Muscle of leg (tissue), 16 donors: ENCODE data around the gene CCL19. TPM values are rescaled to one million over a fixed set of nuclear protein-coding genes. Genes with fewer than 3 reads are reported as not detected.
"Not testable (repeated sequence)": the region's sequence is repeated elsewhere in the genome, so short reads cannot be mapped to it uniquely, and the experiment has no call there.

Experiments
- DNase-seq: peaks from one replicate; pipeline ENCODE4 v3.0.0; 2013
- H3K27ac ChIP-seq: one replicate; pipeline ENCODE4 v1.5.1; 2013; ENCODE audit warnings: mild to moderate bottlenecking, low read length, control low read depth
- H3K27me3 ChIP-seq: one replicate; pipeline ENCODE4 v1.6.1; 2013; ENCODE audit warnings: low read length; ENCODE audit not compliant: control insufficient read depth, insufficient read depth
- H3K36me3 ChIP-seq: one replicate; pipeline ENCODE4 v1.6.1; 2013; ENCODE audit warnings: low read length; ENCODE audit not compliant: control insufficient read depth, insufficient read depth
- H3K4me1 ChIP-seq: one replicate; pipeline ENCODE4 v1.6.1; 2013; ENCODE audit warnings: low read length; ENCODE audit not compliant: control insufficient read depth, insufficient read depth
- H3K4me3 ChIP-seq: one replicate; pipeline ENCODE4 v1.5.1; 2013; ENCODE audit warnings: low read length, control low read depth
- H3K9me3 ChIP-seq: replicated peaks from 2 replicates; pipeline ENCODE4 v1.6.1; 2013; ENCODE audit warnings: low read depth, low read length; ENCODE audit not compliant: control insufficient read depth
- WGBS: methylation state at CpG from one replicate; pipeline ENCODE4 v1.1.5; 2013; ENCODE audit warnings: missing lambda C conversion rate; ENCODE audit not compliant: insufficient coverage; 5-methylcytosine and 5-hydroxymethylcytosine counted together
- long read RNA-seq, 11 donors: transcript quantifications; one replicate each; lab custom pipeline, GENCODE V29; 2026
- polyA plus RNA-seq, 8 donors: library from polyadenylated mRNA; unstranded; fragments of 120-200 nt; gene quantifications; one replicate each; pipeline versions ENCODE4 v1.2.1 to v1.2.3, GENCODE V29; 2013; ENCODE audit warnings: inconsistent platforms in 1 of 8, low replicate concordance in 1 of 8; ENCODE audit not compliant: insufficient read length in 8 of 8, insufficient read depth in 1 of 8
- total RNA-seq: library from RNA; stranded (reverse); fragments of 120-200 nt; gene quantifications from one replicate; pipeline ENCODE4 v1.2.4, GENCODE V29; 2013

The CCL19 gene
- total RNA-seq (0.35 TPM), polyA plus RNA-seq (under 1 TPM in 4 of 8 donors, not detected in 4; 0.16 to 0.48 (median 0.29) TPM)
- long read RNA-seq, donor 1, partial matches to known transcripts: 0 of 1 reads
- long read RNA-seq, donor 1, other reads (novel, unspliced or antisense): 0 of 1 reads
- long read RNA-seq, donor 2: 0 reads
- long read RNA-seq, donor 3, partial matches to known transcripts: 0 of 1 reads
- long read RNA-seq, donor 3, other reads (novel, unspliced or antisense): 0 of 1 reads
- long read RNA-seq, donor 4: 0 reads
- long read RNA-seq, donor 5: 0 reads
- long read RNA-seq, donor 6: 0 reads
- long read RNA-seq, donor 7: 0 reads
- long read RNA-seq, donor 8: 0 reads
- long read RNA-seq, donor 9: 0 reads
- long read RNA-seq, donor 10: 0 reads
- long read RNA-seq, donor 11: 0 reads

DNA sequence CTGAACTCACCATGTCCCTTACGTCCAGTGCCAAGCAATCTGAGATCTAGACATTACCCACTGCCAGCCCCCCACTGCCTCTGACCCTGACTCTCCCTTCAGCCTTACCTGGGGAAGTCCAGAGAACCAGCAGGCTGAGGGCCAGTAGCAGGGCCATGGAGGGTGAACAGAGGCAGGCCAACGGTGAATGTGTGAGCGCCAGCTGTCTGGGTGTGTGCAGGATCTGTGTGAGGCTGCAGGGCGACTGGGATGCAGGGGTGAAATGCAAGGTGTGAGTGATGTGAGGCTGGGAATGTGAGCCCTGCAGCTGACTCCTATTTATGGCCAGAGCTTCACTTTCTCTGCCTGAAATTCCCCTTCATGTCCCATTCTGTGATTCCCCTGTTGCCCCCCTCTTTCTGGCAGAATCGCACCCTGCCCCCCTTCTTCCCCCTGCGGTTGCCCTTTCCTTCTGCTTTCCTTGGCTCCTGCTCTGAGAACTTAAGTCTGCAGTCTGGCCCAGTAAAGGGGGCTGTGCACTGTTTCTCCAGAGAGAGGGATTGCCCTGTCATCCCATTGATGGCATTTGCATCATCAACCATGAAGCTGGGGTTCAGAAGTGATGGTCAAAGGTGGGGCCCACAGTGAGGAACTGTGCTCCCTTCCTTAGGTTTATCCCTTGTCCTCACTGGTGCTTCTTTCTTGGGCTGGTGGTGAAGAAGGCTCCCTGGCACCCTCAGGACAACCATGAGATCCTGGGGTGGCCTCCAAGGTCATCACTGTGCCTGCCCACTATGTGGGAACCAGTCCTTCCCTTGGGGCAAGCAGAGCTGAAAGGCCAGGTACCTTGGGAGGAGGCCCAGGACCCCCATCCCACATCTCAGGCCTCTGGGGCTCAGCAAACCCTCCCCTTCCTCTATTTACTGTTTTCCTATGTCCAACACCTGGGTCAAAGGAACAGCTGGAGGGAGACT is at the start of gene CCL19:
Gene CCL19, minus strand, starts transcription at position 294 of the 953 bp plus-strand sequence. Its CDS starts 137 bp downstream, at position 157.
- Histone ChIP-seq H3K27ac (no peak within 1 kb of the TSS), H3K9me3 (no peaks in the 10 kb centered on the region), H3K27me3 (no peaks in the 10 kb centered on the region), H3K36me3 (no peaks in the 10 kb centered on the region), H3K4me1 (peaks cover 5% of the 10 kb centered on the region), H3K4me3 (no peak within 1 kb of the TSS)
- 45% methylated on average over 3 of the region's 6 CpGs for WGBS
- DNase-seq: no peak

DNA sequence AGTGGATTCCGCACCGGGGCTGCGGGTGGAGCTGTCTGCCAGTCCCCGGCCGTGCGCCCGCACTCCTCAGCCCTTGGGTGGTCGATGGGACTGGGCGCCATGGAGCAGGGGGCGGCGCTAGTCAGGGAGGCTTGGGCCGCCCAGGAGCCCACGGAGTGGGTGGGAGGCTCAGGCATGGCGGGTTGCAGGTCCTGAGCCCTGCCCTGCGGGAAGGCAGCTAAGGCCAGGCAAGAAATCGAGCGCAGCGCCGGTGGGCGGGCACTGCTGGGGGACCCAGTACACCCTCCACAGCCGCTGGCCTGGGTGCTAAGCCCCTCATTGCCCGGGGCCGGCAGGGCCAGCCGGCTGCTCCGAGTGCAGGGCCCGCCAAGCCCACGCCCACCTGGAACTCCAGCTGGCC is 49.1 kb upstream of the CCL19 start:
- H3K36me3 ChIP-seq, H3K9me3 ChIP-seq: not testable (repeated sequence)
- WGBS: 97% methylated on average over 20 of the region's 27 CpGs

DNA sequence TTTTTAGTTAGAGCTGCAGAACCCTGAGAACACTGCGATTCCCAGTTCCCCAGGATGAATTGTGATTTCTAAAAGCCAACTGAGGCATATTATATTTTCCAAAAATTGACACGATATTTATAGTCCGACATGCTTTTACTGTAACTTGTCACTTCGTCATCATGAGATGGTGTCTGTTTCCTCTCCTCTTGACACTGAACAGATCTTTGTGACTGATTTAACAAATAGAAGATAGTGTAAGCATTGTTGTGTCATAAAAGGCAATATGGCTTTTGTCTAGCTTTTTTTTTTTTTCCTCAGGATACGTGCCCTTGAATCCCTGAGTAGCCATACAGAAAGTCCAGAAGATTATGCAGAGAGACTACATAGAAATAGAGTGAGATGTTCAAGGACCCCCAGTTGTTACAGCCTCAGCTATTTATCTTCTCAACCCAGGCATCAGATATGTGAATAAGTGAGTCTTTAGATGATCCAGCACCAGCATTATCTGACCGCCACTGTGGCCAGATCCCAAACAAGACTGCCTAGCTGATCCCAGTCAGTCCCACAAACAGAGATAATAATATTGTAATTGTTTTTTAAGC is 46.7 kb upstream of the CCL19 start:
- no CpG with 5 or more reads among the region's 6 CpGs for whole genome bisulfite sequencing
- Histone ChIP-seq H3K27ac (no peak overlapping the region), H3K27me3 (no peaks in the 10 kb centered on the region), H3K36me3 (no peaks in the 10 kb centered on the region), H3K4me3 (no peak overlapping the region), H3K9me3 (no peaks in the 10 kb centered on the region), H3K4me1 (no peaks in the 10 kb centered on the region)
- DNase-seq: no peak

More for the DNA sequence above, 49.1 kb upstream of the CCL19 start:
- not testable (repeated sequence) for H3K27me3 ChIP-seq, DNase-seq, H3K4me3 ChIP-seq, H3K27ac ChIP-seq, H3K4me1 ChIP-seq

DNA sequence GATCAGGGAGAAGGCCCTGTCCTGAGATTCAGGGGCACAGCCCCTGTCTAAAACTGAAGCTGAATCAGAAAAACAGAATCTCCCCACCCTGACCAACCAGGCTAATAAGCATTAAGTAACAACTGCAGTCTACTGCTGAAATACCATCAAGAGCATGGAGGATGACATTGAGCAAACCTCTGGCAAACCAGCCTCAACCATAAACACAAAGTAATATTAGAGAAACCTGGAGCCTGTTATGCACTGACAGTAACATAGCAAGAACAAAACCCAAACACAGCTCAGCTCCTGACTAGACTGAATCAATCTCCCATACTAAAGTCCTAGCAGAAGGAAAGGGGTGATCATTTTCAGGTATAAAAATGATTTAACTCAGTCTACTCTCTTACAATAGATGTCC is 43.6 kb upstream of the CCL19 start:
- no peaks in the 10 kb centered on the region for H3K9me3 ChIP-seq
- no peaks in the 10 kb centered on the region for H3K36me3 ChIP-seq
- no peak for DNase-seq
- no peak overlapping the region for H3K4me3 ChIP-seq
- H3K27ac ChIP-seq: no peak overlapping the region
- H3K4me1 ChIP-seq: no peaks in the 10 kb centered on the region
- no peaks in the 10 kb centered on the region for H3K27me3 ChIP-seq

DNA sequence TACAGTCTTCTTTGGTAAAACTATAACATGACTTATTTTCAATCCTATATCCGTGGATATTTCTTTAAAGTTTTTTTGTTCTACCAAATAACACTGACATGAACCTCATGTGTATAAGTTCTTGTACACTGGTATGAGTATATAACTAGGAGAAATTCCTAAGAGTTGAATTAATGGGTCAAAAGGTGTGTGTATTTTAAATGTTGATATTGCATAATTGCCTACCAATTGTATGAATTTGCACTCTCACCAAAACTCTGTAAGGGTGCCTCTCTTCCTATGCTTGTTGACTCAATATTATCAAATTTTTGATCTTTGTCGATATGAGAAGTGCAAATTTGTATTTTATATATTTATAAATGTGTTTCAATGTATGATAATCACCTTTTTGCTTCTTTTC is 41.8 kb upstream of the CCL19 start:
- no peak for DNase-seq
- Histone ChIP-seq H3K9me3 (no peaks in the 10 kb centered on the region), H3K4me1 (no peaks in the 10 kb centered on the region), H3K36me3 (no peaks in the 10 kb centered on the region), H3K27ac (no peak overlapping the region), H3K4me3 (no peak overlapping the region), H3K27me3 (no peaks in the 10 kb centered on the region)
- no CpG with 5 or more reads among the region's 2 CpGs for WGBS

DNA sequence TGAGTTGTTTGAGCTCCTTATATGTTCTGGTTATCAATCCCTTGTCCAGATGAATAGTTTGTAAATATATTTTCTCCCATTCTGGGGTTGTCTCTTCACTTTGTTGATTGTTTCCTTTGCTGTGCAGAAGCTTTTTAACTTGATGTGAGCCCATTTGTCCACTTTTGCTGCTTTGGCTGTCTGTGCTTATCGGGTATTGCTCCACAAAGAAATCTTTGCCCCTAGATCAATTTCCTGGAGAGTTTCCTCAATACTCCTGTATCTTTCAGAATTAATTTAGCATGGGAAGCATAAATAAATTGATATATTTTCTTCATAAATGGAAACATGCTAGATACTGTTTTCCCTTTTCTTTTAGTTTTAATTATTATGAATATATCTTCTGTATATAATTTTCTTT is 41.4 kb upstream of the CCL19 start:
- Histone ChIP-seq H3K4me1 (no peaks in the 10 kb centered on the region), H3K9me3 (no peaks in the 10 kb centered on the region), H3K4me3 (no peak overlapping the region), H3K27me3 (no peaks in the 10 kb centered on the region), H3K36me3 (no peaks in the 10 kb centered on the region), H3K27ac (no peak overlapping the region)
- WGBS: no CpG with 5 or more reads among the region's 1 CpG
- DNase-seq: no peak

DNA sequence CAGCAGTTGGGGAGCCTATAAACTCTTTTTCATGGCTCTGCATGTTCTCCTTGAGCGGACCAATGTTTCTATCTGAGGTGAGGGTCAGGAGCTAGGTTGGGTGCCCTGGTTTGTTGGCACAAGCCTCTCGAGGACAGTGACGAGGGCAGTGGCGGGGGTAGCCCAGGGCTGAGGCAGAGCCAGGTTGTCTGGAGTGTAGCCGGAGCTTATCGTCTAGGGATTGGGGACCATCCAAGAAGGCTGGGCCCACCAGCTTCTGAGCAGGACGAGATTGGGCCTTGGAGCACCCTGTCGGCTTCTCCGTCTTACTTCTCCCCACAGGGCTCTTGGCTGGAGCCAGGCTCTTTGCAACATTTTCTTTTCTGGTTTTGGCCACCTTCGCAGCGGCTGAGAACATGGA is 32.1 kb upstream of the CCL19 start:
- no peak for DNase-seq
- Histone ChIP-seq H3K4me3 (no peak overlapping the region), H3K4me1 (no peaks in the 10 kb centered on the region), H3K27ac (no peak overlapping the region), H3K36me3 (no peaks in the 10 kb centered on the region), H3K27me3 (no peaks in the 10 kb centered on the region), H3K9me3 (no peaks in the 10 kb centered on the region)
- 87% methylated on average over 10 of the region's 11 CpGs for WGBS

DNA sequence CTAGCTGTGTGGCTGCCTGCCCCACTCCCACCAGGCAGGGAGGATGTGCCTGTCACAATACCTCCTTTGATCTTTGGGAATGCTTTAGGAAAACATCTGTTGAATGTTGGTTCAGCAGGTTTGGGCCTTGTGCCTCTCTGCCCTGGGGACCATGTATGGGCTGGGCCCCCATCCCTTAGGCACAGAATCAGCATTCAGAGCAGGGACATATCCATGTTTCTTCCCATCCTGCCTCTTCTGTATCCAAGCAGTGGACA is 28.6 kb upstream of the CCL19 start:
- DNase-seq, H3K9me3 ChIP-seq: not testable (repeated sequence)

DNA sequence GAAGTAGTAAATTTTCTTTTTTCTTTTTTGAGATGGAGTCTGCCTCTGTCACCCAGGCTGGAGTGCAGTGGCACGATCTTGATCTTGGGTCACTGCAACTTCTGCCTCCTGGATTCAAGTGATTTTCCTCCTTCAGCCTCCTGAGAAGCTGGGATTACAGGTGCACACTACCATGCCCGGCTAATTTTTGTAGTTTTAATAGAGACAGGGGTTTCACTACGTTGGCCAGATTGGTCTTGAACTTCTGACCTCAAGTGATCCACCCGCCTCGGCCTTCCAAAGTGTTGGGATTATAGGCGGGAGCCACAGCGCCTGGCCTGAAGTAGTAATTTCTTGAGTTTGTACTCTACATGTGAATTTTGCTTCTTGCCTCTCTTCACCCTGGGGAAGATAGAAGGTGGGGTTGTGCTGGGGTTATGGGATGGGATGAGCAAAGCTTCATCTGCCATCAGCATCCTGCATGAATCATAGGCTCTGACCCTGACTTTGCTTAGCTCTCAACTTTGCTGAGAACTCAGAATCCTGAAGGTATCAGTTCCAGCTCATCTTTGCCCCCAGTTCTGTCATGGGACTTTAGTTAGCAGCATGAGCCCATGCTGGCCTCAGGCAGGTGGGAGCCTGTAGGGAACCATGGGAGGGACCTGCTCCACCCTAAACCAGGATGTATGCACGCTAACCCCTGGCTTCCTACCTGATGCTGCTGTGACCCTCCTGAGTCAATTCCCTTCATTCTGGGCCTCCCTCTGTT is 28.1 kb upstream of the CCL19 start:
- no peaks in the 10 kb centered on the region for H3K9me3 ChIP-seq
- 67% methylated on average over 3 of the region's 8 CpGs for WGBS
- H3K27ac ChIP-seq: no peak overlapping the region
- no peaks in the 10 kb centered on the region for H3K36me3 ChIP-seq
- H3K4me1 ChIP-seq: no peaks in the 10 kb centered on the region
- no peak overlapping the region for H3K4me3 ChIP-seq
- peaks cover 3% of the 10 kb centered on the region for H3K27me3 ChIP-seq
- DNase-seq: no peak

More for the DNA sequence above, 28.6 kb upstream of the CCL19 start:
- H3K4me1 ChIP-seq, H3K27ac ChIP-seq, H3K4me3 ChIP-seq, H3K27me3 ChIP-seq, H3K36me3 ChIP-seq: not testable (repeated sequence)
